Skin of body (tissue), 2 donors: ENCODE measurements around the gene DEFB113. TPM values are rescaled to one million over a fixed set of nuclear protein-coding genes. Genes with fewer than 3 reads are reported as not detected.

Experiments used
- DNase-seq: peaks from one replicate; lab custom pipeline; 2025; lab: John Stamatoyannopoulos, UW
- total RNA-seq: library from RNA; depleted of rRNA; stranded (reverse); fragments of >200 nt; gene quantifications from one replicate; pipeline ENCODE4 v1.2.3, GENCODE V29; 2014

Gene DEFB113
- total RNA-seq, 1 donor from 2014 or later: not detected

- DNase-seq: no peak
Observed at GRCh38 chr6:49937017-49937416, 32.4 kb downstream of the DEFB113 start.

- DNase-seq: no peak
Observed at GRCh38 chr6:49935387-49935786, 34.0 kb downstream of the DEFB113 start.

- DNase-seq: no peak
Observed at GRCh38 chr6:49934770-49935169, 34.7 kb downstream of the DEFB113 start.

- DNase-seq: no peak
Observed at GRCh38 chr6:49933526-49933925, 35.9 kb downstream of the DEFB113 start.

GRCh38 chr6:49929340-49929739 lies 40.1 kb downstream of the DEFB113 start:
- DNase-seq: no peak

- no peak for DNase-seq
Observed at GRCh38 chr6:49923826-49924225, 45.6 kb downstream of the DEFB113 start.

- DNase-seq: no peak
Observed at GRCh38 chr6:49919935-49920644, 49.3 kb downstream of the DEFB113 start.

GRCh38 chr6:49919261-49919660 lies 50.2 kb downstream of the DEFB113 start:
- no peak for DNase-seq

- no peak for DNase-seq
Observed at GRCh38 chr6:49918787-49919186, 50.6 kb downstream of the DEFB113 start.

Other genes with a start within 250 kb of the DEFB113 start
- 7.4 TPM for gene CRISP3, start 225.2 kb downstream of the DEFB113 start, total RNA-seq
- gene PGK2, start 182.3 kb downstream of the DEFB113 start, total RNA-seq: not detected
- not detected for gene CRISP1, start 103.1 kb downstream of the DEFB113 start, total RNA-seq
- not detected for gene DEFB114, start 5.5 kb downstream of the DEFB113 start, total RNA-seq
- not detected for gene DEFB110, start 52.4 kb upstream of the DEFB113 start, total RNA-seq
- gene DEFB112, start 80.3 kb upstream of the DEFB113 start, total RNA-seq: not detected